ENCODE data around the gene TNFSF12.

- no peak for TF ChIP-seq EZH2 (IDR thresholded peaks at IDR 0.05; ENCODE audit: insufficient read depth, poor library complexity, severe bottlenecking)
- TF ChIP-seq EZH2phosphoT487 (IDR thresholded peaks at IDR 0.05; ENCODE audit: insufficient read depth, low read depth): no peak
Observed at GRCh38 chr17:7572338-7572587, 23.4 kb downstream of the TNFSF12 start.

All from GM23248 (cell line).